OCI-LY7 (cell line): ENCODE measurements around the gene RAB44.

Source experiments
- EZH2phosphoT487 ChIP-seq: fragments of 200-600 bp; sonication (generic); IDR thresholded peaks from 2 replicates; pipeline ENCODE4 v1.6.1; 2018; ENCODE audit warnings: low read depth, borderline replicate concordance, mild to moderate bottlenecking, mixed run types, antibody characterized with exemption, low read length, moderate library complexity, mixed read lengths
- TF ChIP-seq, protein P1 (sequence below): fragments of 200-600 bp; sonication (generic); conservative IDR thresholded peaks from 2 replicates; pipeline ENCODE4 v1.5.1; 2014; ENCODE audit warnings: mild to moderate bottlenecking, antibody characterized with exemption, low read length, moderate library complexity, mixed read lengths

DNA sequence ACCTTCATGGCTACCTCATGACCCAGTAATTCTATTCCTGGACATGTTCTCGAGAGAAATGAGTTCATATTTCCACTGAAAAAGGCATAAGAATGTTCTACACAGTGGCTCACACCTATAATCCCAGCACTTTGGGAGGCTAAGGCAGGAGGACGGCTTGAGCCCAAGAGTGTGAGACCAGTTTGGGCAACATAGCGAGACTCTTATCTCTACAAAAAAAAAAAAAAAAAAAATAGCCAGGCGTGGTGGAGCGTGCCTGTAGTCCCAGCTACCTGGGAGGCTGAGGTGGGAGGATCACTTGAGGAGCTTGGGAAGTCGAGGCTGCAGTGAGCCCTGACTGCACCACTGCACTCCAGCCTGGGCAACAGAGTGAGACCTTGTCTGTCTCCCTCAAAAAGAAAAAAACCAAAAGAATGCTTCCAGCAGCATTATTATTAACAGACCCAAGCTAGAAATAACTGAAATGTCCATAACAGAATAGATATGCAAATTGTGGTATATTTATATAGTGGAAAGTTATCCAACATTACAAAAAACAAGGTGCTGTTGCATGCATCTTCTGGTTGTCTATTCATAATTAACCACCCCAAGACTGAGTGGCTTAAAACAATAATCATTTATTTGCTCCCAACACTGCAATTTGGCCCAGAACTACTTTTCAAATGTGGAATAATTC, 9.4 kb upstream of the RAB44 start:
- TF ChIP-seq, protein P1, sequence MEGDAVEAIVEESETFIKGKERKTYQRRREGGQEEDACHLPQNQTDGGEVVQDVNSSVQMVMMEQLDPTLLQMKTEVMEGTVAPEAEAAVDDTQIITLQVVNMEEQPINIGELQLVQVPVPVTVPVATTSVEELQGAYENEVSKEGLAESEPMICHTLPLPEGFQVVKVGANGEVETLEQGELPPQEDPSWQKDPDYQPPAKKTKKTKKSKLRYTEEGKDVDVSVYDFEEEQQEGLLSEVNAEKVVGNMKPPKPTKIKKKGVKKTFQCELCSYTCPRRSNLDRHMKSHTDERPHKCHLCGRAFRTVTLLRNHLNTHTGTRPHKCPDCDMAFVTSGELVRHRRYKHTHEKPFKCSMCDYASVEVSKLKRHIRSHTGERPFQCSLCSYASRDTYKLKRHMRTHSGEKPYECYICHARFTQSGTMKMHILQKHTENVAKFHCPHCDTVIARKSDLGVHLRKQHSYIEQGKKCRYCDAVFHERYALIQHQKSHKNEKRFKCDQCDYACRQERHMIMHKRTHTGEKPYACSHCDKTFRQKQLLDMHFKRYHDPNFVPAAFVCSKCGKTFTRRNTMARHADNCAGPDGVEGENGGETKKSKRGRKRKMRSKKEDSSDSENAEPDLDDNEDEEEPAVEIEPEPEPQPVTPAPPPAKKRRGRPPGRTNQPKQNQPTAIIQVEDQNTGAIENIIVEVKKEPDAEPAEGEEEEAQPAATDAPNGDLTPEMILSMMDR = no peak
- TF ChIP-seq EZH2phosphoT487 = no peak
